Measurements from ENCODE around the gene CELSR3. TPM values are rescaled to one million over a fixed set of nuclear protein-coding genes. Genes with fewer than 3 reads are reported as not detected.

The CELSR3 gene
- total RNA-seq, 1 experiment from 2014 or later, result 24.9 TPM

- intact Hi-C loops (cut with micrococcal nuclease; ENCODE audit: unreplicated experiment), result no loop called here
- H3K4me3 Mint-ChIP-seq (ENCODE audit: low read depth, unreplicated experiment), result no peak overlapping the region
Observed at GRCh38 chr3:48689384-48689783, 26.7 kb upstream of the CELSR3 start.

GRCh38 chr3:48688737-48689075 is 26.0 kb upstream of the CELSR3 start:
- no TSS peak for BruUV-seq (replicated peaks)
- Mint-ChIP-seq H3K4me3 (ENCODE audit: low read depth, unreplicated experiment) (no peak overlapping the region), H3K9me3 (ENCODE audit: low read depth, unreplicated experiment) (no peaks in the 10 kb centered on the region), H3K27ac (ENCODE audit: unreplicated experiment) (no peak overlapping the region), H3K27me3 (ENCODE audit: unreplicated experiment) (no peaks in the 10 kb centered on the region), H3K36me3 (ENCODE audit: insufficient read depth, unreplicated experiment) (peaks cover 62% of the 10 kb centered on the region), H3K4me1 (ENCODE audit: low read depth, unreplicated experiment) (peaks cover 13% of the 10 kb centered on the region)
- CTCF ChIA-PET, result interaction anchor here (0.9 kb wide), 1 partner anchor 28 kb away, joined by 3 read pairs; the partner anchor contains the start of gene IP6K2
- no peak for TF ChIP-seq CTCF (IDR thresholded peaks at IDR 0.05; ENCODE audit: unreplicated experiment)
- intact Hi-C loops (cut with micrococcal nuclease; ENCODE audit: unreplicated experiment), result no loop called here
- DNase-seq, result no peak

More at GRCh38 chr3:48689384-48689783, 26.7 kb upstream of the CELSR3 start:
- no peaks in the 10 kb centered on the region for H3K9me3 Mint-ChIP-seq (ENCODE audit: low read depth, unreplicated experiment)
- no peak overlapping the region for H3K27ac Mint-ChIP-seq (ENCODE audit: unreplicated experiment)
- no TSS peak for BruUV-seq (replicated peaks)
- H3K4me1 Mint-ChIP-seq (ENCODE audit: low read depth, unreplicated experiment), result peaks cover 7% of the 10 kb centered on the region
- H3K27me3 Mint-ChIP-seq (ENCODE audit: unreplicated experiment), result no peaks in the 10 kb centered on the region
- no peak for TF ChIP-seq CTCF (IDR thresholded peaks at IDR 0.05; ENCODE audit: unreplicated experiment)
- no peak for DNase-seq
- CTCF ChIA-PET, result no interaction called here
- H3K36me3 Mint-ChIP-seq (ENCODE audit: insufficient read depth, unreplicated experiment), result peaks cover 68% of the 10 kb centered on the region

GRCh38 chr3:48688032-48688736 is 25.5 kb upstream of the CELSR3 start:
- H3K27ac Mint-ChIP-seq (ENCODE audit: unreplicated experiment), result no peak overlapping the region
- CTCF ChIA-PET, result interaction anchor here (0.7 to 0.9 kb wide), 2 partner anchors 29 to 78 kb away, joined by 3 read pairs; partner anchors contain the start of gene IP6K2
- no TSS peak for BruUV-seq (replicated peaks)
- no peaks in the 10 kb centered on the region for H3K9me3 Mint-ChIP-seq (ENCODE audit: low read depth, unreplicated experiment)
- intact Hi-C loops (cut with micrococcal nuclease; ENCODE audit: unreplicated experiment), result no loop called here
- no peak for DNase-seq
- peaks cover 18% of the 10 kb centered on the region for H3K4me1 Mint-ChIP-seq (ENCODE audit: low read depth, unreplicated experiment)
- no peak for TF ChIP-seq CTCF (IDR thresholded peaks at IDR 0.05; ENCODE audit: unreplicated experiment)
- peaks cover 58% of the 10 kb centered on the region for H3K36me3 Mint-ChIP-seq (ENCODE audit: insufficient read depth, unreplicated experiment)
- no peak overlapping the region for H3K4me3 Mint-ChIP-seq (ENCODE audit: low read depth, unreplicated experiment)
- H3K27me3 Mint-ChIP-seq (ENCODE audit: unreplicated experiment), result no peaks in the 10 kb centered on the region

GRCh38 chr3:48687220-48687678 is 24.6 kb upstream of the CELSR3 start:
- Mint-ChIP-seq H3K4me3 (ENCODE audit: low read depth, unreplicated experiment) (no peak overlapping the region), H3K9me3 (ENCODE audit: low read depth, unreplicated experiment) (no peaks in the 10 kb centered on the region), H3K27me3 (ENCODE audit: unreplicated experiment) (no peaks in the 10 kb centered on the region), H3K4me1 (ENCODE audit: low read depth, unreplicated experiment) (peaks cover 21% of the 10 kb centered on the region), H3K27ac (ENCODE audit: unreplicated experiment) (no peak overlapping the region), H3K36me3 (ENCODE audit: insufficient read depth, unreplicated experiment) (peaks cover 56% of the 10 kb centered on the region)
- intact Hi-C loops (cut with micrococcal nuclease; ENCODE audit: unreplicated experiment), result no loop called here
- no peak for DNase-seq
- no TSS peak for BruUV-seq (replicated peaks)
- TF ChIP-seq CTCF (IDR thresholded peaks at IDR 0.05; ENCODE audit: unreplicated experiment), result no peak
- CTCF ChIA-PET, result interaction anchor here (1.7 kb wide), 1 partner anchor 53 kb away, joined by 8 read pairs; no protein-coding TSS in a partner anchor

Data from Calu3 (cell line).